ENCODE data around the gene CLIC5. TPM values are rescaled to one million over a fixed set of nuclear protein-coding genes. Genes with fewer than 3 reads are reported as not detected.
A peak's percentile ranks its signal among the peaks of the same experiment; 100 is the strongest.

CLIC5 gene
- total RNA-seq, 1 experiment from 2014 or later = not detected

DNA sequence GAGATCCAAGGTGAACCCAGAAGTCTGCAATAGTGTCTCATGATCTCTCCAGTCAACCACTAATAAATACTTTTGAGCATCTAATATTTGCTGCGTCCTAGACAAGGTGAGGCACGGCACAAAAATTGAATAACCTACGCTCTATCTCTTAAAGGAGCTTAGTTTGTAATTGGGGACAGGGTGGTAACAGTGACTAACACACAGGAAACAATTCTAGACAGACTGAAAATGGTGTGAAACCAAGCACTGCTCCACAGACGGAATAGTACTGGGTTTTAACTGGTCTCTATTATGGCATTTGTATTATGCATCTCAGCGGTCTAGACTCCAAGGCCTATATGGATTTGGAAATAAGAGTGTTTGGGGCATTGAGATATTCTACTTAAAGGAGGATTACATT lies 120.1 kb downstream of the CLIC5 start:
- DNase-seq (ENCODE audit: low spot score) = no peak

DNA sequence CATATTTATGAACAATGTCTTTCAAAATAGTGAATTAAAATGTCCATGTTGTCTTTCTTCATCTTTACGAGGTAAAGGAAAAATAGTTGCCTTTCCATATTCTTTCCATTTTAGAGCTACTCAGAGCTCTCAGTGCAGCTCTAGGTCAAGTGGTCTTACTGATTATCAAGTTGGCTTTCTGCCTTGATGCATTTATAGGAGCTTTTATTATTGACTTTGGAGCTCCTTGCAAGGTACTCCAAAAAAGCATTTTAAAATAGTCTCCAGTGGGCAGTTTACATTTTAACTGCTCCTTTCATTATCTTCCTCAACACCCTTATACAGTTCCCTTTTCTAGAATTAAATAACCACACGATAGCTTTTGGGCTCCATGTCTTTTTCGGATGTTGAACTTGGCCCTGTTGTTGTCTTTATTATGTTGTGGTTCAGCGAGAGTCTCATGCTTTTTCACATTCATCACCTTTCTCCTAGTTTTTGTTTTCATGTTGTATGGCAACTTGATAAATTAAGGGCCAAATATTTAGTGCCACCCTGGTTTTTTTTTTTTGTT lies 122.9 kb downstream of the CLIC5 start:
- DNase-seq (ENCODE audit: low spot score) = no peak

DNA sequence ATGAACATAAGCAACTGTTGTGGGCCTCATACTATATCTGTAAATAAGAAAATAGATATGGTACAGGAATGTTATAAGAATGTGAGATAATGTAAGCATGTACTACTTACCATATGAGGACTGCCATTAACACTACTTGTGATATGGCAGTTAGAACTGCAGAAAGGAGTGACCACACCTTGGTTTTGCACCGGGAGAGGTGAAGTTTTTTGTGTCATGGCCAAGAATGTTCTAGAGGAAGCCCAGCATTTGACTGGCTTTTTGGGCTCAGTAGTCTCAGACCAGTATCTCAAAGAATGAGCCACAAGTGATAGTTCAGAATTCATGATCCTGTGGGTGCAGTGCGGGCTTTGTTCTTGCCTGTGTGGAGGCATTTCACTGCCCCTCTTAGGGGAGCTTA lies 123.5 kb downstream of the CLIC5 start:
- no peak for DNase-seq (ENCODE audit: low spot score)

GRCh38 chr6:45886776-45887175 lies 128.9 kb downstream of the CLIC5 start:
- no peak for DNase-seq (ENCODE audit: low spot score)

- DNase-seq (ENCODE audit: low spot score) = no peak
These were observed 131.3 kb downstream of the CLIC5 start for GRCh38 chr6:45884336-45884735.

DNA sequence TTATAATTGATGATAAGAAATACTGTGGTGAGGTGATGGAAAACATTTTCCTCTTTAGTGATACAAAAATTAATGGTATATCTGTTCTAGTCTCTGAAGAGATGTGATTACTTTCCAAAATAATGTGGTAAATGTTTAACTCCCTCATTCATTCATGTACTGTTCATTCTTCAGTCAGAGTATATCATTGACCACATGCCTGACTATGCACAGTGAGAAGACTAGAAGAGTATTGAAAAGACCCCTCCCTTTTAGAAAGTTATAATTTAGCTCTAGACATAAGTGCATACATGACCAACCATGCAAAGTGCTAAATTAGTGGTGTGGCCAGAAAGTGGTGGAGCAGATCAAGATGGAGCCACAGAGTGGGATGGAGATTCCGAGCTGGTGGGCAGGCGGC lies 133.0 kb downstream of the CLIC5 start:
- DNase-seq (ENCODE audit: low spot score) = no peak

DNA sequence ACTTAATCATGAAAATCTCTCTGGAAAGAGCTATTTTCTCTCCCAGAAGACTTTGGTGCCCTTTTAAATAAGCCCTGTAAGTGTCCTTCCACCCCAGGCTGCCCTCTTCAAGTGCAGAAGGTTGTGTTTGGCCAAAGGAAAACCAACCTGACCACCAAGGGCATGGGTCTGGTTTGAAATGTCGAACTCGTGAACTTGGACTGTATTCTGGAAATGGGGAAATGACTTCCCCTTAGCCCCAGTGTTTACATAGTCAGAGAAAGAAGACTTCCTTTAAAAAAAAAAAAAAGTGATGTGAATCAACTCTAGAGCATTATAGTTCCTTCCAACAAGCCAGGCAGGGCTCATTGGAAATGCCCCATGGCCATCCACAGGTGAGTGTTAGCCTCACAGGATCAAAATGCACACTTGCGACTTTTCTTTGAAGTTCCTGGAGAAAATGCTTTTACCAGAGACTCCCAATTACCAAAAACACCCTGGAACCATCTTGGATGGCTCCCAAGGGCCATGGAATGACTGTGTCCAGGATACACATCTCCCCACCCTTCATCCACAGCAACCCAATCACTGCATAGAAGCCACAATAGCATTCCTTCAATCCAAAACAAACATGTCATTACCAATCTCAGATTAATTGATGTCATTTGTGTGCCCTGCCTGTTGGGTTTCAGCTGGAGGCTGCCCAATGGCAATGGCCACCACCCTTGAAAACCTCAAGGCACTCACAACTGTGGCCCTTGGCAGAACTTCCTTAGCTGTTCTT lies 133.8 kb downstream of the CLIC5 start:
- DNase-seq (ENCODE audit: low spot score) = no peak

DNA sequence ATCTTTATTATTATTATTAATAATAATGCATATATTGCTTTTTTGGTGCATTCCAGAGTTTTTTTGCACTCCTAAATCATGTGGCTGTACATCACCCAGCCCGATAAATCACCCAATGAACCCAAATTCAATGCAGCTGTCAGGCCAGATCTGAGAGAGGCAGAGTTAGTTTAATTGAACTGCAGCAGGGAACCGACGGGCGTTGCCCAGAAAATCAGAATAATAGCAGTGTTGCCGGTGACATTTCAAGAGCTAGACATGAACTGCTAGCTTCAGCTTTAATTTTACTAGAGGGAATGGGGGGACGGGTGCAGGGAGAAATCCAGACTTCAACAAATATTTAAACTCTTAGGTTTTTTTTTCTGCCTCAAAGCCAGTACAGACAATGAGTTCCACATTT lies 135.0 kb downstream of the CLIC5 start:
- DNase-seq (ENCODE audit: low spot score) = no peak

DNA sequence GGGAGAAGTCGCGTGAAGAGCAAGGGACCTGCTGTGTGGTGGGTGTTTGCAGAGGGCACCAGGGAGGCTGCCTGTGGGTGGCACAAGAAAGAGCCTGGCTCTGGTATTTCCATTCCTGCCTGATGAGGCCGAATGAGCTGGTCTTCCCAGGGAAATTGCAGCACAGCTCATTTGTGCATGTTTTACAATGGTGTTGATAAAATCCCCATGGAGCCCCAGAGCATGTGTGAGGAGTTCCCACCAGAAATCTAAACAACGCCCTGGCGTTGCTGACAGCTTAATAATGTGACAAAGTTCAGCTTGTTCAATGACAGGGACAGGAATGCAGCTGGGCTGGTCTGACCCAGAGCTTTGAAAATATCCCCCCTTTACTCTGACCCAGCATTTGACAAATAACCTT lies 135.5 kb downstream of the CLIC5 start:
- DNase-seq (ENCODE audit: low spot score) = no peak

GRCh38 chr6:45877970-45878590 lies 137.6 kb downstream of the CLIC5 start:
- no peak for DNase-seq (ENCODE audit: low spot score)

- DNase-seq (ENCODE audit: low spot score) = no peak
These were observed 142.8 kb downstream of the CLIC5 start for GRCh38 chr6:45872827-45873365.

- DNase-seq (ENCODE audit: low spot score) = no peak
These were observed 145.1 kb downstream of the CLIC5 start for GRCh38 chr6:45870531-45870930.

GRCh38 chr6:45864651-45865050 lies 151.0 kb downstream of the CLIC5 start:
- DNase-seq (ENCODE audit: low spot score) = peak; percentile 37

DNA sequence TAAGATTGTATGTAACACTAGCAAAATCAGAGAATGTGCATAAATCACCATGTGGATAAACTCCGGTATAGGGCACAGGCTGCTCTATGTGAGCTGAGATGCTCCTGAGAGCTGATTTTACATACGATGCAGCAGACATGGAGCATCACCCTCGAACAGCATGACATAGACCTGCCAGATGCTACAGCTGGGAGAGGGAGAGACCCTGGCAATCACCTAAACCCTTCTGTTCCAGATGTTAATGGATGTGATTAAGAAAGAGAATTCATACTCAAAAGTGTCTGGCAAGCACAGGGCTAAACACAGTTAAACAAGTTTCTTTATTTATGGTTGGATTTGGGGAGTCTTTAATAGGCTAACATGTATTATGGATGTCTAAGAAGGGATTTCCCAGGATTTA lies 157.0 kb downstream of the CLIC5 start:
- no peak for DNase-seq (ENCODE audit: low spot score)

DNA sequence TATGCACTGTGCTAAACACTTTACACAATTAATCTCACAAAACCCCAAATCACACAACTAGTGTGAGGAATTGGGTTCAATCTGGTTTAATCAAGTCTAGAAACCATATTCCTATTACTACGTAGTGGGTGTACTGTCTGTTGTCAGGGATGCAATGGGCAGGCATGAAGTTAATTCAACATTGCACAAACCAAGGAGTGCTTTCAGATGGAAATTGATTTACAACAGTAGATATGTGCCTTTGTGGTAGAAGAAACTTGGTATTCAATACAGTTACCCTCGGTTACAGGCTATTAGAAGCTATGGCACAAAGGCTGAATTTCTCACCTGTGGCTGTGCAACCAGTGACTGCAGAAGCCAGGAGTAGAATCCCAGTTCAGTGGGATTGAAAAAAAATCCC lies 157.8 kb downstream of the CLIC5 start:
- DNase-seq (ENCODE audit: low spot score) = no peak

GRCh38 chr6:45855642-45856394 lies 159.8 kb downstream of the CLIC5 start:
- no peak for DNase-seq (ENCODE audit: low spot score)

DNA sequence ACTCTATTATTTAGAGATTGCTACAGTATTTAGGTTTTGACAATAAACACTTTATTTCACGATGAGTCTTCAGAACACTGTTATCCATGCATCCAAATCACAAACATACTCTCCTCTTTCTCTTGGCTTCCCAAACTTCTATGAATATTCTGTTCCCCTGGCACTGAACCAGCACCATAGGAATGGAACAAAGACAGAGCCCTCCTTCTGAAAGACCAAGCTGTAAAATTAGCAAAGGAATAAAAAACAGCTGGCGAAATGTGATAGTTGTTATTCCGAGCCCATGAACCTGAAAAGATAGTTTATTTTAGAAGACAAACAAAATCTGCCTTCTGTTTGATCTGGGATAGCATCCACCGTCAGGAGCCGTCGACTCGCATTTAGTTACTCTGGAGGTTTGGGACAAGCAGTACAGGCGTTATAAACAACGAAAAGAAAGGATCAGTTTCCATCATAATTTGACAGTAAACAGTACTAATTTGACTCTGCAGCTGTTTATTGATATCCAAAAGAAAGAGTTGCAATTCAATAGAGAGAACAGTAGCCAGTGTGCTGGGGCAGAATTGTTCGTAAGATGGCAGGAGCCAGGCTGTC lies 161.4 kb downstream of the CLIC5 start:
- DNase-seq (ENCODE audit: low spot score) = no peak

DNA sequence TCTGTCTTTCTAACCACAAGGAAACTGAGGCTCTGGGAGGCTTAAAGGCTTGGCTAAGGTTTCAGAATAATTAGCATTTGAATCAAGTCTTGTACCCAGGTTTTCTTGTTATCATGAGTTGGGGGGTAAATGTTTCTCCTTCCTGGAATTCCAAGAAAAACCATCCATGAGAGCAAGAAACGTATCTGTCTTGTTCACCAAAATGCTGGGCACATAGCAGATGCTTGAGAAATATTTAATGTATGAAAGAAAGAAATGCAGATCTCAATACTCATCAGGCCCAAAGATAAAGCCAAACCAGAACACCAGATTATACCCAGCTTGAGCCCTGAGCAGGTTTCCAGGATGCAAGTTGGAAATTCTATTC lies 164.6 kb downstream of the CLIC5 start:
- no peak for DNase-seq (ENCODE audit: low spot score)

GRCh38 chr6:45850378-45851033 lies 165.2 kb downstream of the CLIC5 start:
- no peak for DNase-seq (ENCODE audit: low spot score)

DNA sequence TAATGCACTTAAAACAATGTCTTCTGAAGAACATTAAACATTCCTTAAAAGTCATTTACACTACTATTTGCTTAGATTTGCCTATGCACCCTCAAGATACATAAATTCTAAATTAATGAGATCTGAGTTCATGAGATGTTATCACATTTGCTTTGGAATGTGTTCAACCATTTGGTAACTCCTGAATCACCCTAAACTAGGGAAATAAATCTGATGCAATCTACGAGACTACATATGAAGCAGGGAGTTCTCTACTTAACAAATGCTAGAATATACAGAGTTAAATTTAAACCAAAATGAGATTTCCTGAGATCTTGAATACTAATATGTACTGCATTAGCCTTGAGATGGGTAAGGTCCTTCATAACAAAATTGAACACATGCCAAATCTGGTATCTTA lies 170.1 kb downstream of the CLIC5 start:
- DNase-seq (ENCODE audit: low spot score) = no peak

DNA sequence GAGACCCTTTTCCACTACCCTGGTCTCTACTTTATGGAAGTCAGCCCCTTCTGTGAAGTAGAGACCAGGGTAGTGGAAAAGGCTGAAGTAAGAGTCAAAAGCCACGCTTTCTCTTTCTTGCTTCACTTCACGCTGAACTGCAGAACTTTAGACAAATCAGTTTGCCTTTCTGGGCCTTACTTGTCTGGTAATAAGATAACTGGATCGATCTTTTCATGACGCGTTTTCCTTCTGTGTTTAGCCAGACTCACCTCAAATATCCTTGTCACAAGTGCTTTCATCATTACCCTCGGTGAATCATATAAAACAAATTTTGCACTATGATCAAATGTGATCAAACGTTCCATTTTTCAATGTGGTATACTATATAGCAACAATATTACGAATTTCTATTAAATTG lies 170.7 kb downstream of the CLIC5 start:
- no peak for DNase-seq (ENCODE audit: low spot score)
